ENCODE data around the gene CERK. TPM values are rescaled to one million over a fixed set of nuclear protein-coding genes. Genes with fewer than 3 reads are reported as not detected.
"Not testable (repeated sequence)": the region's sequence is repeated elsewhere in the genome, so short reads cannot be mapped to it uniquely, and the experiment has no call there.

CERK gene
- total RNA-seq, 2 experiments from 2014 or later, result 38.4 to 41.8 TPM

DNA sequence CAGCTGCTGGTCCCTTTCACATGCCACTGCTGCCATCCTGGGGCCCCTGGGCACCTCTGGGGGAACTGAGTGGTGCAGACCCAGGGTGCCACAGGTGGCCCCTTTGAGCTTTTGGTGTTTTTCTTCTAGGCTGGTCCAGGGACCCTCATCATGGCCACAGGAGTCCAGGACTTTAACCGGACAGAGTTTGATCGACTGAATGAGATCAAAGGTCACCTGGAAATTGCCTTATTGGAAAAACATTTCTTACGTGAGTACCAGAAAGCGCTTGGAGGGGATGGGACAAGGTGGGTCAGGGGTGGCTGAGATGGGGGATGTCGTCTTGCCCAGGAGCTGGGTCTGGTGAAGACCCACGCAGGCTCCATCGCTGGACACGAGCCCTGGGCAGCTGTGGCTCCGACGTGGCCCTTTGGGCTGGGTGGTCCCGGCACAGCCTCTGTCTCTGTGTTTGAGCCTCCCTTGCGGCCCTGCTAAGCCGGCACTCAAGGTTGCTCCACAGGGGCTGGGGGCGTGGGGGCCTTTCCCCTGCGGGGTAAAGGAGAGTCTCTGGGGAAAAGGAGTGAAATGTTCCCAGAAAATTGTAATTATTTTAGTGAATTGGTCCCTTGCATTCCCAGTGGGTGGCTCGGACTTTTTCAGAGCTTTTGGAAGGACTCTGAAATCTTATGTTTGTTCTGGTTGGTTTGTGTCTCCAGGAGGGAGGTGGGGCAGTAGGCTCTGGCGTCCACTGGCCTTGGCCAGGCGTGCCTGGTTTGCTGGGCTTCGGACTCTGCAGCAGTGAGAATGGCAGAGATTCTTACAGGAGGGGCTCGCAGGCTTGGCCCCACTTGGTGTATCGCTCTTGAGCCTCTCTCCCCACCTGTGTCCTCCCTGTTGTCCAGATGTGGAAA, 100.1 kb downstream of the CERK start:
- intact Hi-C loops (cut with micrococcal nuclease), result no loop called here
- ChIA-PET CTCF (no interaction called here), POLR2A (no interaction called here)
- Mint-ChIP-seq H3K9me3 (no peaks in the 10 kb centered on the region), H3K4me3 (no peak overlapping the region), H3K36me3 (ENCODE audit: low read depth) (no peaks in the 10 kb centered on the region), H3K4me1 (ENCODE audit: low read depth) (no peaks in the 10 kb centered on the region), H3K27ac (no peak overlapping the region), H3K27me3 (no peaks in the 10 kb centered on the region)
- DNase-seq, result no peak
- TF ChIP-seq CTCF (IDR thresholded peaks at IDR 0.05), result no peak
- no peak for ATAC-seq

DNA sequence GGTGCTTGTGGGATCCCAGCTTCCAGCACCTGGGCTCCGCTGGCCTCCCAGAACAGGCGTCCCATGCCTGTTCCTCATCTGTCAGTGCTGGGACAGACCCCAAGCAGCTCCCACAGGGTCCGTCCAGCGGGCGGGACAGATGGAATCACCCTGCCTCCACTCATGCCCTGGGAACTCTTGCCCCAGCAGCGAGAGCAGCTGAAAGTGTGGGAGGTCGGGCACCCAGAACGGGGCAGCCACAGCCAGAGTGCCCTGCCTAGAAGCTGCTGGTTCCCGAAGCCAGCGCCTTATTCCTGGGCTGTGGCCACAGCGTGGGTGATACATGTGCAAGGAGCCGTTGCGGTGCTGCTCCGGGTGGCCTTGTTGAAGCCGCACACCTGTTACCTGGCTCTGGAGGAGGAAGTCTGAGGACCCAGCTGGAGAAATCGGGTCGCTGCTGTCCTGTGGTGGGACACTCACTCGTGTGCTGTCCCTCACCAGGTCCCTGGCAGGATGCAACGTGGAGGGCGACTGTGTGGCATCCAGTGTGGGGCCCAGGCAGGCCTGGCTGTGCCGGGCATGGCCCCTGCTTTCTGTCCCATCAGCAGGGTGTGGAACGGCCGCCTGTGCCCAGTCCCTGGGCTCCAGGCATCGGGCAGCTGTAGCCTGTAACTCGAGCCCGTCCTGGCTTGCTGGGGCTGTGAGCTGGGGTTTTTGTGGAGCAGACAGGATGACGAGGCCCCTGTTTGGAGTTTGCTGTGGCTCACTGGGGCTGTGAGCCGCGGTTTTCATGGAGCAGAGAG, 101.6 kb downstream of the CERK start:
- H3K9me3 Mint-ChIP-seq, result no peaks in the 10 kb centered on the region
- H3K27ac Mint-ChIP-seq, result no peak overlapping the region
- no peaks in the 10 kb centered on the region for H3K36me3 Mint-ChIP-seq (ENCODE audit: low read depth)
- TF ChIP-seq CTCF (IDR thresholded peaks at IDR 0.05), result no peak
- DNase-seq (no peak), ATAC-seq (no peak)
- POLR2A ChIA-PET, result no interaction called here
- no peak overlapping the region for H3K4me3 Mint-ChIP-seq
- intact Hi-C loops (cut with micrococcal nuclease), result no loop called here
- no peaks in the 10 kb centered on the region for H3K27me3 Mint-ChIP-seq
- CTCF ChIA-PET, result interaction anchor here (1.3 kb wide), 1 partner anchor 73 kb away, joined by 5 read pairs; no protein-coding TSS in a partner anchor
- no peaks in the 10 kb centered on the region for H3K4me1 Mint-ChIP-seq (ENCODE audit: low read depth)

GRCh38 chr22:46635756-46636155, 102.3 kb downstream of the CERK start:
- TF ChIP-seq CTCF (IDR thresholded peaks at IDR 0.05), result no peak
- H3K27ac Mint-ChIP-seq, result no peak overlapping the region
- no peaks in the 10 kb centered on the region for H3K4me1 Mint-ChIP-seq (ENCODE audit: low read depth)
- H3K36me3 Mint-ChIP-seq (ENCODE audit: low read depth), result no peaks in the 10 kb centered on the region
- DNase-seq (no peak), ATAC-seq (peak; percentile 49)
- no peak overlapping the region for H3K4me3 Mint-ChIP-seq
- intact Hi-C loops (cut with micrococcal nuclease), result no loop called here
- ChIA-PET POLR2A (no interaction called here), CTCF (interaction anchor here (1.3 kb wide), 1 partner anchor 72 kb away, joined by 5 read pairs; no protein-coding TSS in a partner anchor)
- no peaks in the 10 kb centered on the region for H3K9me3 Mint-ChIP-seq
- no peaks in the 10 kb centered on the region for H3K27me3 Mint-ChIP-seq

GRCh38 chr22:46634973-46635685, 102.9 kb downstream of the CERK start:
- H3K4me3 Mint-ChIP-seq; POLR2A ChIA-PET; H3K27ac Mint-ChIP-seq; DNase-seq; H3K36me3 Mint-ChIP-seq (ENCODE audit: low read depth); H3K4me1 Mint-ChIP-seq (ENCODE audit: low read depth); H3K9me3 Mint-ChIP-seq; intact Hi-C loops (cut with micrococcal nuclease); H3K27me3 Mint-ChIP-seq; ATAC-seq: not testable (repeated sequence)
- CTCF ChIA-PET, result interaction anchor here (1.3 kb wide), 1 partner anchor 72 kb away, joined by 5 read pairs; no protein-coding TSS in a partner anchor

Other genes with a start within 250 kb of the CERK start
- under 1 TPM; 0.25 to 0.36 TPM for gene CELSR1, start 200.6 kb downstream of the CERK start, total RNA-seq
- 10 to 100 TPM; 26.9 to 28.1 TPM for gene GRAMD4, start 117.9 kb downstream of the CERK start, total RNA-seq
- 10 to 100 TPM; 41.0 to 42.8 TPM for gene TBC1D22A, start 24.4 kb upstream of the CERK start, total RNA-seq